ENCODE measurements around the gene LRRC8D.

The LRRC8D gene

DNA sequence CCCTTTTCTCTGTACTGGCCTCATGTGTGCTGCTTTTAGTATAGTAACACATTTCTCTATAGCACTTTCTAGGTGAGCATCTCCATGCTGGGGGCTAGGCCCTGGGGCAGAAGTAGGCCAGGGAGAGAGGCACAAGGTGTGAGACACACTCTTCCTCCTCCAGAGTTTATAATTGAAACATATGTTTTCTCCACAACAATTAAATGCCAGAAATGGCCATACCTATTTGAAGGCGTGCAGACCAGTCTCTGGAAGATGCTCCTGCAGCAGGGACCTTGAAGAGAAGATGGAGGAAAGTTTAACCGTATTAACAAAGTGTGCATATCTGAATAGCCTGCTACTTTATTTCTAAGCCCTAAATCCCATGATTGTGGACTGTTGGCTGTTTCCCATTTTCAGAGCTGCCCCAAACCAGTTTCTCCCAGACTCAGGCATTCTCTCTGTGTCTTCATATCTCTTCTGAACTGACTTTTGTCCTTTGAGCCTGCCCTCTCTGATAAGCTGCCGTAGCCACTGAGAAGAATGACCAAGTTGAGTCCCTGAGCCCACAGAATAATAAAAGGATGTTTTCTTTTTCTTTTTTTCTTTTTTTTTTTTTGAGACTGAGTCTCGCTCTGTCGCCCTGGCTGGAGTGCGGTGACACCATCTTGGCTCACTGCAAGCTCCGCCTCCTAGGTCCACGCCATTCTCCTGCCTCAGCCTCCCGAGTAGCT, 81.3 kb downstream of the LRRC8D start:
- H3K4me3 ChIP-seq (ENCODE audit: low read length): no peak overlapping the region
- no peak for DNase-seq (ENCODE audit: low read depth)
- no peak for TF ChIP-seq CTCF (IDR thresholded peaks at IDR 0.05; ENCODE audit: insufficient read depth, low read depth, low read length, missing control alignments)

DNA sequence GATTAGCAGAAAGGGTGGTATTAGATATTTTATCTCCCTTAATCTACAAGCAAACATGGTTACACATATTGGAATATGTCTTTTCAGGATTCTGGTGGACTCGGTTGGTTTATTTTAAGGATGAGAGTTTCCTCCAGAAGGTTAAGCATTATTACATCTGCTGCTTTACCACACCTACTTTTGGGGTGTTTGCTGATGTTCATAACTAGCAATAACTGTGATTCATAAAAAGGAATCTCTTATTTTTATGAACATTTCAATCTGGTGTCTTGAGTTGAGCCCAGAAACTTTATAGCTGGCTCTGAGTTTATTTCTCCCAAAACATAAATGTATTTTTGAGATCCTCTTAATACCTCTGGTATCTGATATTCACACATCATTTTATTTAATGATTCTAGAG, 82.7 kb downstream of the LRRC8D start:
- TF ChIP-seq CTCF (IDR thresholded peaks at IDR 0.05; ENCODE audit: insufficient read depth, low read depth, low read length, missing control alignments): no peak
- no peak for DNase-seq (ENCODE audit: low read depth)
- H3K4me3 ChIP-seq (ENCODE audit: low read length): no peak overlapping the region

DNA sequence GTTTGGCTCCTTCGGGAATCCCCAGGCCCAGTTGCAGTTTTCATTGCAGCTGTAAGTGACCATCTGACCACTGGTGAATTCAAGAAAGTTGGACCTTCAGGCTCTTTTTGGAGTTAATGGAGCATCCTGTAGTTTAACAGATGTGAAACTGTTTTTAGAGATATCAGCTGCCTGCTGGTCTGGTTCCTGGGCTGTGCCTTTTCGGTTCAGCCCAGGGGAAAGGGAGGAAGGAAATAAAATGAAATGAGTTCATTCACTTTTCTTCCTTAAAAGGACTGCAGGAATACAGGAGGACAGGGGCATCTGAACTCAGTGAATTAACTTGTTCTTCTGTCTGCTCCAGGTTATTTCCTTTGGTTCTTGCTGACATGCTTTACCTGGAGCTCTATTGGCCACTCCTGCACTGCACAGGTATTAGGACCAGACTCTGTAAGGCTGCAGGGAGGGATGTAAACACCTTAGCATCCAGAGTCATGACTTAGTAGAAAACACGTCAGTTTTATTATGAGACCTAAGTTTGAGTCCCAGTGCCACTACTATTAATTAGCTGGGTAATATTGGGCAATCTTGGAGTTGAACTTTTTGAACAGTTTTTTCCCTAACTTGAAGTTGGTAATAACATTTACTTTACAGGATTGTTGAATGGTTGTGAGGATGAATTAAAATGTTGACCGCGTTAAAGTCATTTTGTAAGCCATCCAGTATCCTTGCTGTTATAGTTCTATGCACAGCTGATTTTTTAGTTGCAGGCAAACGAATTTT, 83.6 kb downstream of the LRRC8D start:
- DNase-seq (ENCODE audit: low read depth): no peak
- TF ChIP-seq CTCF (IDR thresholded peaks at IDR 0.05; ENCODE audit: insufficient read depth, low read depth, low read length, missing control alignments): no peak
- H3K4me3 ChIP-seq (ENCODE audit: low read length): no peak overlapping the region

DNA sequence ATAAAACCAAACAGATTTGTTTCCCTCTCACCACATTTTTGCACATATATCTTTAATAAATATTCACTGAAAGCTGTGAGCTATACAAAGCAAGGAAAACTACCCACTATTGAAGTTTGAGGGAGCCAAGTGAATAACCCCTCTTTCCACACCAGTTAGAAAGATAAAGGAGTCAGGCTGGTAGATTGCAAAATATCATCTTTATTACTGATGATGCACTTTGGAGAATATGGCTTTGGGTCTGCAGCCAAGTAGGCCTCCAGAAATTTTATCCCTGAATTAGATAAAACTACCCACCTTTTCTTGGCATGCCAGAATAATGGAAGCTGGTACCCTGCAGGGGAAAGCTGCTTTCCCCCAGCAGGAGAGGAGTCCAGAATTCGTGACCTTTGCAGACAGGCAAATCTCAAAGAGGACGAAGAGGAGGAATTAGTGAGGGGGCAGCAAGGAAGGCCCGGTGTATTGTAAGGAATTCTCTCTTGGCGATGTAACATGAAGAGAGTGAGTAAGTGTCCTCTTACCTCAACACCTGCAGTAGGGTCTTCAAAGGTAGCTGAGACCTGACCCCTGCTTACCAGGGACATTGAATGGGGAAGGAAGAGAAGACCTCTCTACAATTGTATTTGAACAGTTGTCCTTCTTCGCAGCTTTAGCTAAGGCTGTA, 84.7 kb downstream of the LRRC8D start:
- no peak for TF ChIP-seq CTCF (IDR thresholded peaks at IDR 0.05; ENCODE audit: insufficient read depth, low read depth, low read length, missing control alignments)
- no peak for DNase-seq (ENCODE audit: low read depth)
- H3K4me3 ChIP-seq (ENCODE audit: low read length): no peak overlapping the region

DNA sequence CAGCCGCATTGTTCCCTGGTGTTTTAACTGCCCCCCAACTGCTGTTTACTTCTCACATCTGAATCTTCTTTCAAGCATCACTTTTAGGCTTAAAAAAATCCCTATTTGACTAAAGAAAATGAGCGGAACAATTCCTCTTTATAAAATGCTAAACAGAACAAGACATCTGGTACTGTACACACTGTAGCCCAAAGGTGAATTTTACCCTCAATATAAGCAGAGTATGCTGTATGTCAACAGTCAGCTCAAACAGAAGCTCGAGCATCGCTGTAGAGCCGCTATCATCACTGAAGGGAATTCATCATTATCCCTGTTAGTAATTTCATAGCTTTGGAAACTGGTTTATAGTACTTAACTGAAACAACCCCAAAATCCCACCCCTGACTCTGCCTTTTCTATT, 85.3 kb downstream of the LRRC8D start:
- DNase-seq (ENCODE audit: low read depth): no peak
- H3K4me3 ChIP-seq (ENCODE audit: low read length): no peak overlapping the region
- TF ChIP-seq CTCF (IDR thresholded peaks at IDR 0.05; ENCODE audit: insufficient read depth, low read depth, low read length, missing control alignments): no peak

DNA sequence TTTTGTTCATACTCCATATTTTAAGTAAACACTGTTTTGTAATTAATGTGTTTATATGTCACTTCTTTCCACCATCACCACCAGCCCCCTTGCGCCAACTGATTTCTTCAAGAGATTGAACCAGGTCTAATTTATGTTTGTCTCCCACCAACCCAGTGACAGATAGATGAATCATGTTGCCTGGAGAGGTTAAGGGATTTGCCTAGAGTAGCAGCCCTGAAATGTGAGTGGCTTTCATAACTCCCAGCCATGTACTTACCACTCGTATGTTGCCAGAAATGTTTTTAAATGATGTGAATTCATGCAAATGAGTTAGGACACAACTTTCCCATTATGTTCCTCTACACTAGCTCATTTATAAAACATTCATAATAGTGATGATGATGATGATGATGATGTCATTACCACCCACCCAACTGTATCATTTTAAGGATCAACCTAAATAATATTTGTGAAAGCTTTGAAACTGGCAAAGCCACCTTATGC, 86.9 kb downstream of the LRRC8D start:
- peak; percentile 85 for DNase-seq (ENCODE audit: low read depth)
- H3K4me3 ChIP-seq (ENCODE audit: low read length): no peak overlapping the region
- no peak for TF ChIP-seq CTCF (IDR thresholded peaks at IDR 0.05; ENCODE audit: insufficient read depth, low read depth, low read length, missing control alignments)
